ENCODE data around the gene SREBF2. TPM values are rescaled to one million over a fixed set of nuclear protein-coding genes. Genes with fewer than 3 reads are reported as not detected.

Gene SREBF2
- total and polyA plus RNA-seq, 10 of the 15 experiments (the other 5 are each of a cell fraction or from before 2014, with no cell fraction given), result 2.4 to 177 (median 78.8) TPM

DNA sequence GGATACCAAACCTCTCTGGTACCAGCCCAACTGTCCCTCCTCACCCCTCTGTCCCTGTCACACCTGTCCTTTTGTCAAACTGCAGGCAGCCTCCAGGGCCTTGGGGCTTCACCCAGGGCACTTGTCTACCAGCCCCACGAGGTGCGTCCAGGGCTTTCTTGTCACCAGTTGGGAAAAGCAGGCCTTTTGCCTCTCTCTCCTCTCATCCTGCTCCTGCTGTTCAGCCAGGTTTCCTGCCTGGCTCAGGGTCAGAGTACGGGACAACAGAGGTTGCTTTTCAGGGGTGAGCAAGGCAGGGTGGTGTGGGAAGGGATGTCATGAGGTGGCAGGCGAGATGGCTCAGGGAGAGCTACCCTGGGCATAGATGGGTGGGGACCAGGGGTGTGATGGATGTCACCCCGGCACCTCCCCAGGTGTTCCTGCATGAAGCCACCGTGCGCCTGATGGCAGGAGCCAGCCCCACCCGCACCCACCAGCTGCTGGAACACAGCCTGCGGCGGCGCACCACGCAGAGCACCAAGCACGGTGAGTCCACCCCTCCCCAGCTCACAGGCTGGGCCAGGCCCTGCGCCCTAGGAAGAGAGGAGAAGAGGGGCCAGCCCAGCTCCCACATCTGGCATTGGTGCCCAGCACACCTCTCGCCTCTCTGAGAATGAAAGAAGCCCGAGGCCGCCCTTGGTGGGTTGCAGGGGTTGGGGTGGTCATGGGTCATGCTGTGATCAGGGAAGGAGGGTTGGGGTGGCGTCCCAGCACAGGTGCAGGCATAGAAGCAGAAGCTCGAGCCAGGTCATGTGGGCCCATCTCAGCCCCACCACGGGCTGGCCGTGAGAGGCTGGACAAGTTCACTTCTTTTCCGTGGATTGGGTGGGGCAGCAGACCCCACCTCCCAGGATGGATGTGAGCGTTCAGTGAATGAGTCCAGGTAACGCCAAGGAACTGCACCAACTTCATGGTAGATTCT is 71.8 kb downstream of the SREBF2 start:
- POLR2A ChIA-PET, result no interaction called here
- Histone ChIP-seq H4K20me1 (ENCODE audit: control insufficient read depth, insufficient read depth) (no peaks in the 10 kb centered on the region), H3K27me3 (replicated peaks in 1 of 2; ENCODE audit: control insufficient read depth in 2 of 2, insufficient read depth in 2 of 2, low read length in 1 of 2) (no peaks in the 10 kb centered on the region), H3K27ac (ENCODE audit: control insufficient read depth, insufficient read depth) (no peak overlapping the region), H3K36me3 (ENCODE audit: control insufficient read depth in 2 of 2, insufficient read depth in 2 of 2, low read length in 1 of 2) (peaks cover 30 to 42% of the 10 kb centered on the region in 2 experiments; a peak in 3 of 4 replicates), H3K4me2 (ENCODE audit: control insufficient read depth, insufficient read depth) (no peak overlapping the region), H3K9ac (ENCODE audit: control insufficient read depth, insufficient read depth, low read length) (no peak overlapping the region), H2AFZ (ENCODE audit: control insufficient read depth, low read depth, low read length) (no peak overlapping the region), H3K79me2 (ENCODE audit: control insufficient read depth, insufficient read depth, low read length) (no peaks in the 10 kb centered on the region), H3K4me3 (no peak overlapping the region), H3K4me1 (ENCODE audit: control insufficient read depth, insufficient read depth, low read length) (peaks cover 12% of the 10 kb centered on the region), H3K9me3 (replicated peaks; ENCODE audit: control insufficient read depth, insufficient read depth, low read length) (no peaks in the 10 kb centered on the region)
- no TSS peak for BruUV-seq (replicated peaks)
- SMC1A ChIA-PET (ENCODE audit: uncharacterized antibody, unreplicated experiment), result interaction anchor here (1.0 kb wide), 1 partner anchor 39 kb away, joined by 3 read pairs; no protein-coding TSS in a partner anchor
- ATAC-seq, result no peak
- RAD21 ChIA-PET (ENCODE audit: unreplicated experiment), result no interaction called here
- 90% methylated on average over 24 of the region's 24 CpGs for WGBS (ENCODE audit: insufficient coverage, insufficient replicate concordance, low lambda C conversion rate, missing lambda C conversion rate)
- TF ChIP-seq PAX5 (IDR thresholded peaks at IDR 0.05; ENCODE audit: borderline replicate concordance, low read depth, low read length) (no peak), ZNF384 (IDR thresholded peaks at IDR 0.05; ENCODE audit: borderline replicate concordance, low read depth, low read length) (no peak), POLR2A (IDR thresholded peaks at IDR 0.05; ENCODE audit: low read depth, low read length) (peak; percentile 71; the same call in 1 of the 2 replicates), DPF2 (IDR thresholded peaks at IDR 0.05) (no peak)
- in situ Hi-C loops (cut with MboI) (no loop called here), intact Hi-C loops (cut with micrococcal nuclease; ENCODE audit: unreplicated experiment) (no loop called here)
- CTCF ChIA-PET, result no interaction called here
- no peak for FAIRE-seq
- DNase-seq (ENCODE audit: low read depth, low spot score), result no peak

DNA sequence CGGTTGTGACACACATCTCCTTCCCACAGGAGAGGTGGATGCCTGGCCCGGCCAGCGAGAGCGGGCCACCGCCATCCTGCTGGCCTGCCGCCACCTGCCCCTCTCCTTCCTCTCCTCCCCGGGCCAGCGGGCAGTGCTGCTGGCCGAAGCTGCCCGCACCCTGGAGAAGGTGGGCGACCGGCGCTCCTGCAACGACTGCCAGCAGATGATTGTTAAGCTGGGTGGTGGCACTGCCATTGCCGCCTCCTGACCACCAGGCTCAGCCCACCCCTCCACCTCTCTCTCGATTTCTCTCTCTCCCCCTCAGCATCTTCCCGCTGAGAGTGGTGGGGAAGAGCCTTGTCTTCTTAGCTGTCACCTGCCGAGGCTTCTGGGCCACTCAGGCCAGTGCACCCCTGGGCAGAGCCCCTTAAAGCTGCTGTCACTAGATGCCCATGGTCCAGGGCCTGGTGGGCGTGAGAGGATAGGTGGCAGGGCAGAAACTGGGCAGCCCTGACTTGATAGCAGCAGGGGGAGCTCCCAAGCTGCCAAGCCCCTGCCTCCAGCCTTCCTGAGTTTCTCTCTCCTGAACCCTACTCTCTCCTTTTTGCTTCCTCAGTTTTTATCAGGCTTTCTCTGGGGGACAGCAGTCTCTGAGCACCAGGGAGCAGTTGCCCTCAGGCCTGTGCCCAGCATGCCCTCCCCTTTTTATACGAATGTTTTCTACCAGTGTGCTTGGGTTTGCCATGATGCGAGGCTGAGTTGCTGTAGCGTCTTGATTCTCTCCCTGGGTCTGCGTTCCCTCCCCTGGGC is 72.7 kb downstream of the SREBF2 start:
- Histone ChIP-seq H3K36me3 (ENCODE audit: control insufficient read depth in 2 of 2, insufficient read depth in 2 of 2, low read length in 1 of 2) (peaks cover 23 to 33% of the 10 kb centered on the region in 2 experiments; a peak in 3 of 4 replicates), H3K9ac (ENCODE audit: control insufficient read depth, insufficient read depth, low read length) (no peak overlapping the region), H3K4me3 (no peak overlapping the region), H3K9me3 (replicated peaks; ENCODE audit: control insufficient read depth, insufficient read depth, low read length) (no peaks in the 10 kb centered on the region), H3K79me2 (ENCODE audit: control insufficient read depth, insufficient read depth, low read length) (no peaks in the 10 kb centered on the region), H3K4me2 (ENCODE audit: control insufficient read depth, insufficient read depth) (no peak overlapping the region), H4K20me1 (ENCODE audit: control insufficient read depth, insufficient read depth) (no peaks in the 10 kb centered on the region), H3K27me3 (replicated peaks in 1 of 2; ENCODE audit: control insufficient read depth in 2 of 2, insufficient read depth in 2 of 2, low read length in 1 of 2) (peaks cover 0 to 1% of the 10 kb centered on the region in 2 experiments; a peak in 2 of 4 replicates), H2AFZ (ENCODE audit: control insufficient read depth, low read depth, low read length) (no peak overlapping the region), H3K27ac (ENCODE audit: control insufficient read depth, insufficient read depth) (no peak overlapping the region), H3K4me1 (ENCODE audit: control insufficient read depth, insufficient read depth, low read length) (peaks cover 12% of the 10 kb centered on the region)
- FAIRE-seq (no peak), DNase-seq (ENCODE audit: low read depth, low spot score) (no peak), ATAC-seq (no peak)
- CTCF ChIA-PET, result interaction anchor here (0.9 to 1.0 kb wide), 2 partner anchors 206 to 208 kb away, joined by 3 to 4 read pairs; partner anchors contain the start of gene MEI1
- in situ Hi-C loops (cut with MboI) (no loop called here), intact Hi-C loops (cut with micrococcal nuclease; ENCODE audit: unreplicated experiment) (no loop called here)
- BruUV-seq (replicated peaks), result no TSS peak
- SMC1A ChIA-PET (ENCODE audit: uncharacterized antibody, unreplicated experiment), result no interaction called here
- TF ChIP-seq POLR2A (IDR thresholded peaks at IDR 0.05; ENCODE audit: low read depth, low read length), result peak; percentile 46; the same call in 1 of the 2 replicates
- no peak for TF ChIP-seq TBL1XR1 (IDR thresholded peaks at IDR 0.05; ENCODE audit: low read depth, low read length)
- TF ChIP-seq POLR2AphosphoS2 (IDR thresholded peaks at IDR 0.05; ENCODE audit: low read depth, low read length), result peak; percentile 61; the same call in 1 of the 2 replicates
- RAD21 ChIA-PET (ENCODE audit: unreplicated experiment), result no interaction called here
- WGBS (ENCODE audit: insufficient coverage, insufficient replicate concordance, low lambda C conversion rate, missing lambda C conversion rate), result 83% methylated on average over 21 of the region's 23 CpGs
- POLR2A ChIA-PET, result no interaction called here
